HG03103 (cell line): ENCODE results near the gene PRR3.
A peak's percentile ranks its signal among the peaks of the same experiment; 100 is the strongest.

Experiments
- ATAC-seq: cut with Tn5 transposase; IDR thresholded peaks from one replicate; pipeline ENCODE4 v1.9.1; 2021; ENCODE audit warnings: low read depth; ENCODE audit not compliant: unreplicated experiment

Gene PRR3

GRCh38 chr6:30533460-30534294, 23.4 kb upstream of the PRR3 start:
- no peak for ATAC-seq

GRCh38 chr6:30537931-30538330, 19.2 kb upstream of the PRR3 start:
- no peak for ATAC-seq

- no peak for ATAC-seq
Measured at GRCh38 chr6:30541515-30542403, 15.3 kb upstream of the PRR3 start.

GRCh38 chr6:30542404-30542725, 14.7 kb upstream of the PRR3 start:
- ATAC-seq, result no peak

GRCh38 chr6:30542915-30543314, 14.2 kb upstream of the PRR3 start:
- no peak for ATAC-seq

- no peak for ATAC-seq
Measured at GRCh38 chr6:30543821-30544220, 13.3 kb upstream of the PRR3 start.

GRCh38 chr6:30544666-30545272, 12.3 kb upstream of the PRR3 start:
- ATAC-seq, result no peak

- no peak for ATAC-seq
Measured at GRCh38 chr6:30547454-30547853, 9.6 kb upstream of the PRR3 start.

GRCh38 chr6:30548375-30548774, 8.7 kb upstream of the PRR3 start:
- ATAC-seq, result no peak

- no peak for ATAC-seq
Measured at GRCh38 chr6:30554404-30554803, 2.7 kb upstream of the PRR3 start.

- no peak for ATAC-seq
Measured at GRCh38 chr6:30554962-30555815, 1.9 kb upstream of the PRR3 start.

GRCh38 chr6:30555816-30556065, 1.4 kb upstream of the PRR3 start:
- no peak for ATAC-seq

GRCh38 chr6:30556066-30556905, 809 bp upstream of the PRR3 start, which contains the start of gene GNL1:
Gene GNL1, minus strand, starts transcription at chr6:30556489. Its CDS starts 286 bp downstream, at chr6:30556203.
- peak; percentile 69 for ATAC-seq

- ATAC-seq, result no peak
Measured at GRCh38 chr6:30557683-30557981, 537 bp downstream of the PRR3 start.

- no peak for ATAC-seq
Measured at GRCh38 chr6:30560930-30561329, 3.8 kb downstream of the PRR3 start.

GRCh38 chr6:30562470-30563425, 5.7 kb downstream of the PRR3 start:
- no peak for ATAC-seq

- no peak for ATAC-seq
Measured at GRCh38 chr6:30564114-30564513, 7.0 kb downstream of the PRR3 start.

- no peak for ATAC-seq
Measured at GRCh38 chr6:30565772-30566171, 8.7 kb downstream of the PRR3 start.

- no peak for ATAC-seq
Measured at GRCh38 chr6:30568245-30568644, 11.2 kb downstream of the PRR3 start.
